Vagina (tissue), 2 donors: Measurements from ENCODE around the gene MON2. TPM values are rescaled to one million over a fixed set of nuclear protein-coding genes. Genes with fewer than 3 reads are reported as not detected.

ENCODE experiments used
- DNase-seq, 2 donors: peaks; one replicate each; pipeline ENCODE4 v3.0.0-alpha.2; 2017; ENCODE audit errors: extremely low spot score in 2 of 2
- H3K27ac ChIP-seq: fragments of 200-600 bp; sonication (generic); one replicate; pipeline ENCODE4 v1.5.1; 2019
- H3K27me3 ChIP-seq: fragments of 200-600 bp; sonication (generic); one replicate; pipeline ENCODE4 v1.5.1; 2019
- H3K36me3 ChIP-seq, 2 donors: fragments of 200-600 bp; sonication (generic); one replicate each; pipeline ENCODE4 v1.5.1; 2017 to 2019
- H3K4me1 ChIP-seq: fragments of 200-600 bp; sonication (generic); one replicate; pipeline ENCODE4 v1.5.1; 2019
- H3K4me3 ChIP-seq, 2 donors: fragments of 200-600 bp; sonication (generic); 1 replicate in 1 of 2; 2 replicates in 1 of 2; pipeline ENCODE4 v1.5.1; 2016 to 2019
- H3K9me3 ChIP-seq: fragments of 200-600 bp; sonication (generic); one replicate; pipeline ENCODE4 v1.5.1; 2019
- CTCF ChIP-seq, 3 experiments: fragments of 450-650 bp in 2 of 3; fragments of 200-600 bp in 1 of 3; sonication (generic) in 1 of 3; IDR thresholded peaks; one replicate each; pipeline ENCODE4 v1.5.1; 2017 to 2019; ENCODE audit warnings: antibody characterized with exemption in 3 of 3, mild to moderate bottlenecking in 2 of 3, moderate library complexity in 2 of 3
- POLR2A ChIP-seq, 2 donors: fragments of 450-650 bp; IDR thresholded peaks; one replicate each; pipeline ENCODE4 v1.6.1; 2017; ENCODE audit warnings: antibody characterized with exemption in 2 of 2, mild to moderate bottlenecking in 2 of 2, moderate library complexity in 2 of 2
- POLR2AphosphoS5 ChIP-seq, 2 donors: sonication (generic); formaldehyde crosslinking; IDR thresholded peaks; one replicate each; pipeline ENCODE4 v1.9.0; 2017; ENCODE audit warnings: antibody characterized with exemption in 2 of 2, mild to moderate bottlenecking in 2 of 2, low read depth in 1 of 2; ENCODE audit not compliant: insufficient read depth in 1 of 2
- intact Hi-C: fragments of 100-400 bp; cut with DNase I; formaldehyde crosslinking; loops from one replicate; pipeline ENCODE4 v1.15.1; 2023
- total RNA-seq: library from RNA; depleted of rRNA; stranded (reverse); fragments of >200 nt; gene quantifications from one replicate; pipeline ENCODE4 v1.2.3, GENCODE V29; 2016

Gene MON2
- total RNA-seq, 1 donor from 2014 or later, result 85.0 TPM

GRCh38 chr12:62435303-62436163 is 31.1 kb upstream of the MON2 start:
- H3K4me1 ChIP-seq, result peaks cover 15% of the 10 kb centered on the region
- no peaks in the 10 kb centered on the region for H3K36me3 ChIP-seq
- no peak for DNase-seq
- intact Hi-C loops, result loop anchor here (10.0 kb wide), 1 partner anchor 359 kb away; no protein-coding TSS in a partner anchor
- H3K9me3 ChIP-seq, result no peaks in the 10 kb centered on the region
- H3K27me3 ChIP-seq, result no peaks in the 10 kb centered on the region
- TF ChIP-seq POLR2A (IDR thresholded peaks at IDR 0.05) (no peak), CTCF (IDR thresholded peaks at IDR 0.05) (peak in 1 of 3 experiments; percentile 8)
- H3K27ac ChIP-seq, result no peak overlapping the region
- H3K4me3 ChIP-seq, result peak overlapping the region; percentile 38 to 51

- no peaks in the 10 kb centered on the region for H3K9me3 ChIP-seq
- no peak overlapping the region for H3K4me3 ChIP-seq
- no peak for TF ChIP-seq CTCF (IDR thresholded peaks at IDR 0.05)
- no peak for TF ChIP-seq POLR2AphosphoS5 (IDR thresholded peaks at IDR 0.05; ENCODE audit: insufficient read depth in 1 of 2, low read depth in 1 of 2)
- no peak for TF ChIP-seq POLR2A (IDR thresholded peaks at IDR 0.05)
- peaks cover 15% of the 10 kb centered on the region for H3K4me1 ChIP-seq
- no peak for DNase-seq
- H3K36me3 ChIP-seq, result no peaks in the 10 kb centered on the region
- intact Hi-C loops, result loop anchor here (10.0 kb wide), 1 partner anchor 359 kb away; no protein-coding TSS in a partner anchor
- no peak overlapping the region for H3K27ac ChIP-seq
- H3K27me3 ChIP-seq, result no peaks in the 10 kb centered on the region
Measured at GRCh38 chr12:62436164-62436503, 30.5 kb upstream of the MON2 start.

- Histone ChIP-seq H3K4me1 (peaks cover 15% of the 10 kb centered on the region), H3K36me3 (no peaks in the 10 kb centered on the region), H3K27me3 (no peaks in the 10 kb centered on the region), H3K9me3 (no peaks in the 10 kb centered on the region), H3K4me3 (no peak overlapping the region), H3K27ac (no peak overlapping the region)
- TF ChIP-seq POLR2AphosphoS5 (IDR thresholded peaks at IDR 0.05; ENCODE audit: insufficient read depth in 1 of 2, low read depth in 1 of 2) (peak in 1 of 2 donors; percentile 48), POLR2A (IDR thresholded peaks at IDR 0.05) (no peak), CTCF (IDR thresholded peaks at IDR 0.05) (peak; percentile 55 to 73 (median 67))
- no peak for DNase-seq
- intact Hi-C loops, result loop anchor here (10.0 kb wide), 1 partner anchor 357 kb away; no protein-coding TSS in a partner anchor
Measured at GRCh38 chr12:62438098-62438692, 28.4 kb upstream of the MON2 start.

GRCh38 chr12:62446754-62447452 is 19.7 kb upstream of the MON2 start:
- intact Hi-C loops, result no loop called here
- no peak overlapping the region for H3K27ac ChIP-seq
- no peaks in the 10 kb centered on the region for H3K27me3 ChIP-seq
- no peaks in the 10 kb centered on the region for H3K36me3 ChIP-seq
- H3K9me3 ChIP-seq, result no peaks in the 10 kb centered on the region
- H3K4me1 ChIP-seq, result no peaks in the 10 kb centered on the region
- TF ChIP-seq POLR2AphosphoS5 (IDR thresholded peaks at IDR 0.05; ENCODE audit: insufficient read depth in 1 of 2, low read depth in 1 of 2), result no peak
- TF ChIP-seq POLR2A (IDR thresholded peaks at IDR 0.05), result no peak
- TF ChIP-seq CTCF (IDR thresholded peaks at IDR 0.05), result no peak
- no peak for DNase-seq
- H3K4me3 ChIP-seq, result no peak overlapping the region
